ENCODE measurements around the gene MCRIP2.

MCRIP2 gene

DNA sequence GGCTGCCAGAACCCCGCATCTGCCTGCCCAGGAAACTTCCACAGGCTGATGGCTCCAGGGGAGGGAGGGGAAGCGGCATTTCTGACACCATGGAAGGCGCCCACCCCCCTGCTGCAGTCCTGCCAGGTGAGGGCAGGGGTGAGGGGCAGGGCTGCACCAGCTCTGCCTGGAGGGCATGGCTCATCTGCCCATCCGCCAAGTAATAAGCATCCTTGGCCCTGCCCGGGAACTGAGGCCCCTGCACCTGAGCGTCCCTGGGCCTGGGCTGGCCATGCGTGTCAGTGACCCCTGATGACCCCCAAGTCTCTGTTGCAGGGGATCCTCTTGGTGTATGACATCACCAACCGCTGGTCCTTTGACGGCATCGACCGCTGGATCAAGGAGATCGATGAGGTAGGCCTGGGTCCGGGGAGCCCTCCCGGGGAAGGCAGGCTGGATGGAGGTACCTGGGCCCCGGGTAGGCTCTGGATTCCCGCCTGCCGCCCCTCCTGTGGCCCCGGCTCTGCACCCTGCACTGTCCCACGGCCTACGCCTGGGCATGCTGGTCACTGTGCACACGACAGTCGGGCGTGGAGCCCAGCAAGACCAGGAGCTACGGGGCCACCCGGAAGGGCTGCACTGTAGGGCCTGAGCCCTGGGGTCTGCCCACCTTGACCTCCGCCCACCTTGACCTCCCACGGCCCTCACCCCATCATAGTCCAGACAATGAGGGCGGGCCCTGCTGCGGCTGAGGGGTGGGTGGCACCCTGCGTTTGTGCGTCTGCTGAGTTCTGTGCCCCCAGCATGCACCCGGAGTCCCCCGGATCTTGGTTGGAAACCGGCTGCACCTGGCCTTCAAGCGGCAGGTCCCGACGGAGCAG, 16.3 kb upstream of the MCRIP2 start:
- no peak for ATAC-seq (ENCODE audit: low read depth)
- Mint-ChIP-seq H3K36me3 (peaks cover 5% of the 10 kb centered on the region), H3K4me3 (no peak overlapping the region), H3K9me3 (no peaks in the 10 kb centered on the region), H3K4me1 (peaks cover 3% of the 10 kb centered on the region), H3K27me3 (no peaks in the 10 kb centered on the region), H3K27ac (no peak overlapping the region)
- DNase-seq (ENCODE audit: low spot score in 2 of 2), result no peak

DNA sequence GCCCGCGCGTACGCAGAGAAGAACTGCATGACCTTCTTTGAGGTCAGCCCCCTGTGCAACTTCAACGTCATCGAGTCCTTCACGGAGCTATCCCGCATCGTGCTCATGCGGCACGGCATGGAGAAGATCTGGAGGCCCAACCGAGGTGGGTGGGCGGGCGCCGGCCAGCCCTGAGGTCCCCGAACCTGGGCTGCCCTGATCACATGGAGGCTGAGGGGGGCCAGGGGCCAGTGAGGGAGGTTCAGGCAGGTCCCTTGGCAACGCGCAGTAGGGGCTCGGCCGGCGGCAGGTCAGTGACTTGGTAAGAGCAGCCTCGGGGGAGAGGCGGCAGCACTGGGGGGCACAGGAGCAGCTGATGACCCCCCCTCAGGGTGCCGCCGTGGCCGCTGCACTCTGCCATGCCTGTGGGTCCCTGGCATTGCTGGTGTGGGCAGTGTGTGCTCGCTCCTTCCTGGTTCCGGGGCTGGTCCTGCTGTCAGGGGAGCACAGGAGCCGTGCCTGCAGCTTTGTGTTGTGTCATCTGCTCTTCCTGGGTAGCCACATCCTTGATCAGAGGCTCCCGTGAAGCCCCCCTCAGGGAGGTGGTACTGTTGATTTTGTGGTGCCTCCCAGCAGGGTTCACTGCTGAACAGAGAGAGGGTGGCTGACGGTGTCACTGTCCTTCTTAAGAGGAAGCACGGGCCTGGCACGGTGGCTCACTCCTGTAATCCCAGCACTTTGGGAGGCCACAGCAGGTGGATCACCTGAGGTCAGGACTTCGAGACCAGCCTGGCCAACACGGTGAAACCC, 15.5 kb upstream of the MCRIP2 start:
- Mint-ChIP-seq H3K9me3 (no peaks in the 10 kb centered on the region), H3K27ac (no peak overlapping the region), H3K4me1 (peaks cover 3% of the 10 kb centered on the region), H3K36me3 (peaks cover 5% of the 10 kb centered on the region), H3K27me3 (no peaks in the 10 kb centered on the region), H3K4me3 (no peak overlapping the region)
- no peak for ATAC-seq (ENCODE audit: low read depth)
- no peak for DNase-seq (ENCODE audit: low spot score in 2 of 2)

DNA sequence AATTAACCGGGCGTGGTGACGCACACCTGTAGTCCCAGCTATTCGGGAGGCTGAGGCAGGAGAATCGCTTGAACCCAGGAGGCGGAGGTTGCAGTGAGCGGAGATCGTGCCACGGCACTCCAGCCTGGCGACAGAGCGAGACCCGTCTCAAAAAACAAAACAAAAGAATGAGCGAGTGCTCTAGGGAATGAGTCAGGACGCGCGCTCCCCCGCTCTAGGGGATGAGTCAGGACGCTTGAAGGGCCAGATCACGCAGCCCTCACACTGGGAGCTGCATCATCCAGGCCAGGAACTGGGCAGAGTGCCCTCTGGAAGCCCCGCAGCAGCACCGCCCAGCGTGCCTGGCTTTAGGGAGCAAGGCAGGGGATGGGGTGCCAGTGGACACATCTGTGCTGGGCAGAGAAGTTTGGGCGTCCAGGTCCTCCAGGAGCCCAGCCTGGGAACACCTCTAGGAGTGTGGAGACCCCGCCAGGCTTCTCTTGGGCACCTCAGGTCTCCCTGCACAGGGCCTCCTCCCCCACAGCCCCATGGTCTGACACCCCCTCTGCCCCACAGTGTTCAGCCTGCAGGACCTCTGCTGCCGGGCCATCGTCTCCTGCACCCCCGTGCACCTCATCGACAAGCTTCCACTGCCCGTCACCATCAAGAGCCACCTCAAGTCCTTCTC, 14.7 kb upstream of the MCRIP2 start:
- H3K4me3 Mint-ChIP-seq, result no peak overlapping the region

DNA sequence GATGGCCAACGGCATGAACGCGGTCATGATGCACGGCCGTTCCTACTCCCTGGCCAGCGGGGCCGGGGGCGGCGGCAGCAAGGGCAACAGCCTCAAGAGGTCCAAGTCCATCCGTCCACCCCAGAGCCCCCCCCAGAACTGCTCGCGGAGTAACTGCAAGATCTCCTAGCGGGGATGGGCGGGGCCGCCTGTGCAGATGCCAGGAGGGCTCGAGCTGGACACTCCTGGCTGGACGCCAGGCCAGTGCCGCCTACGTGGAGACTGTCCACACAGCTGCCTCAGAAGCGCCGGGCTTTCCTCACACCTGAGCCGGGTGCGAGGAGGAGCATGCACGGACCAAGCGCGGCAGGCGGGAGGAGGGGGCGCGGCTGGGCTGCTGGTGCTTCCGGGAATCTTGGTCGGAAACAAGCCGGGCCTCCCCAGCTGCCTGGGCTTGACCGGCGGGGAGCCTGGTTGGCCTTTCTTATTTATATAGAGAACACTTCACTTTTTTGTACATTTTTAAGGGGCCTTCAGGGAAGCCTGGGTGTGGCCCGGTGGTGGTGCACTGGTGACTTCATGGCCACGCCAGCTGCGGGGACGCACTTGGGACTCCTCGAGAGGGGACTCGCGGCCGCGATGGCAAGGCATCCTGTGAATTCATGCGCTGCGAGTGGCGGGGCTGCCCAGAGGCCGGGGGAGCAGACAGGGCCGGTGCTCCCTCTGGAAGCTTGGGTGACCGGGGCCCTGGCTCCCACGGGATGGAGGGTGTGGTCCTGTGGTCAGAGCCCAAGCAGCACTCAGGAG, 14.0 kb upstream of the MCRIP2 start:
- Mint-ChIP-seq H3K36me3 (peaks cover 5% of the 10 kb centered on the region), H3K4me1 (peaks cover 3% of the 10 kb centered on the region), H3K4me3 (no peak overlapping the region), H3K27me3 (peaks cover 3% of the 10 kb centered on the region), H3K9me3 (no peaks in the 10 kb centered on the region), H3K27ac (no peak overlapping the region)
- ATAC-seq (ENCODE audit: low read depth), result no peak
- DNase-seq (ENCODE audit: low spot score in 2 of 2), result no peak

More for the DNA sequence above, 14.7 kb upstream of the MCRIP2 start:
- Mint-ChIP-seq H3K4me1 (peaks cover 3% of the 10 kb centered on the region), H3K9me3 (no peaks in the 10 kb centered on the region), H3K27ac (no peak overlapping the region), H3K27me3 (peaks cover 3% of the 10 kb centered on the region), H3K36me3 (peaks cover 5% of the 10 kb centered on the region)
- DNase-seq (ENCODE audit: low spot score in 2 of 2) (no peak), ATAC-seq (ENCODE audit: low read depth) (no peak)

DNA sequence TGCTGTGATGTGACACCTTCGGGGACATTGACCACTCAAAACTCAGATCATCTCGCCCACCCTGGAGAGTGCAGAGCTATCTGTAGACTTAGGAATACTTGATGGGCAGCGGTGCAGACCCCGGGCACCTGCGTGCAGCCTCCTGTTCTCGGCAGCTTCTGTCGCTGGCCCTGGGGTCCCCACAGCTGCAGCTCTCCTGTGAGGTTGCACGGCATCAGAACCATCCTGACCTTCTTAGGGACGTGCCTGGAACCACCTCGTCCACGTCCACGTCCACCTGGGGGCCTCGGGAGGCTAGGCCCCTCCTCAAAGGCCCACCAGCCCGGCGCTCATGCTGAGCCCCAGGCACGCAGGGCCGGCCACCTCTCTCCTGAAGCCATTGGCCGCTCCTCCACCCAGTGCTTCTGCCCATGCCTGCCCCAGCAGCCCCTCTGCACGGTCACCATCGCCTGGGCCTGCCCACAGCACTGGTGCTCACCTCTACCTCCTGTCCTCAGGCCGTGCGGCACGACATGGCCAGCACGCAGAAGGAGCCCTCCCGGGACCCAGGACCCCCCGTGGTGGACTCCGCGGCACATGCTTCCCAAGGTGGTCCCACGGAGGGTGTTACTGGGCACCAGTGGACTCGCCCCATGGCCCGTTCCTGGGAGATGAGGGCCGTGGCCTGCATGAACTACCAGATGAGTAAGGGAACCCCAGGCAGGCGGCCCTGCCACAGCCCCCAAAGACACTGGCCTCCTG, 13.1 kb upstream of the MCRIP2 start:
- no peak for ATAC-seq (ENCODE audit: low read depth)
- peaks cover 5% of the 10 kb centered on the region for H3K36me3 Mint-ChIP-seq

DNA sequence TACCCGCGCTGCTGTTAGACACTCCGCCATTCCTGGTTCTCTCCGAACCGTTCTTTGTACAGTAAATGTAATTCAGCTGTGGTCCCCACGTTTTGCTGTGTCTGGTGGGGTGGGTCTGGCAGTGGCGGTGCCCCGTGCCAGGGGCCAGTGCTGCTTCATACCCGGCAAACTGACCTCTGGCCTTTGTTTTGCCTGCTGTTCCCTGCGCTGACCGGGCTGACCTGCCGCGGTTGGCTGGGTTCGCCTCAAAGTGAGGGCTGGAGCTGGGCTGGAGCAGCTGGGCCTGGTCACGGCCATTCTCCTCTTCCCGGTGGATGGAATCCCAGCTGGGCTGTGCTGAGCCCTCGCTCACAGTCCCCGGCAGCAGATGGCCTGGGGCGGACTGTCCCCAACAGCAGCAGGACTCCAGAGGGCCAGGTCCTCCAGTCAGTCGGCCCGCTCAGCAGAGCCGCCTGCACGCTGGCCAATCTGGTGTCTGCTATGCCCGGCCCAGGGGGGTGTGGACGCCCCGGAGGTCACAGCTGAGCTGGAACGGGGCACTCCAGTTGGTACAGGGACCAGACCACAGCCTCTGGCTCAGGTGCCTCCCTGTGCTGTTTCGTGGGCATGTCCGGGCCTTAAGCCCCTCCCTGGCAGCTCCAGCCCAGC, 12.3 kb upstream of the MCRIP2 start:
- ATAC-seq (ENCODE audit: low read depth) (no peak), DNase-seq (ENCODE audit: low spot score in 2 of 2) (no peak)
- H3K4me1 Mint-ChIP-seq, result peaks cover 3% of the 10 kb centered on the region
- H3K4me3 Mint-ChIP-seq, result no peak overlapping the region
- H3K36me3 Mint-ChIP-seq, result peaks cover 5% of the 10 kb centered on the region
- peaks cover 3% of the 10 kb centered on the region for H3K27me3 Mint-ChIP-seq
- H3K27ac Mint-ChIP-seq, result no peak overlapping the region
- H3K9me3 Mint-ChIP-seq, result no peaks in the 10 kb centered on the region

More for the DNA sequence above, 13.1 kb upstream of the MCRIP2 start:
- H3K27me3 Mint-ChIP-seq, result peaks cover 3% of the 10 kb centered on the region
- H3K9me3 Mint-ChIP-seq, result no peaks in the 10 kb centered on the region
- peaks cover 3% of the 10 kb centered on the region for H3K4me1 Mint-ChIP-seq
- H3K4me3 Mint-ChIP-seq, result no peak overlapping the region
- no peak for DNase-seq (ENCODE audit: low spot score in 2 of 2)
- no peak overlapping the region for H3K27ac Mint-ChIP-seq

DNA sequence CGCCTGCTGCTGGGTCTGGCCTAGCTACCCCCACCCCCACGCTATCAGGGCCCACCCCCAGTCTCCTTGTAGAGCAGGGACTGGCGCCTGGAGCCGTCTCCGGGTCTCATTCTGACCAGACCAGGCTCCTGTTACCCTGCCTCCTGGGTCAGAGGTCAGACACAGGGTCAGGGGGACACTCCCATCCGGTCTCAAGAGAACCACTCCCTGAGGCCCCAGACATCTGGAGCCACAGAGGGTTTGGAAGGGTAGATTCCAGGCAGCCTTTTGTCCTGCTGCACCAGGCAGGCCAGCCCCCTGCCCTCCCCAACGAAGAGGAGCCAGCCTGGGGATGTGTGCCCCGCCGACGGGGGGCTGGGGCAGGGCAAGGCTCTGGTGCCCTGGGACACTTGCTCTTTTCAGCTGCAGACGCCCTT, 11.8 kb upstream of the MCRIP2 start:
- peaks cover 3% of the 10 kb centered on the region for H3K27me3 Mint-ChIP-seq
- DNase-seq (ENCODE audit: low spot score in 2 of 2) (no peak), ATAC-seq (ENCODE audit: low read depth) (no peak)
- H3K9me3 Mint-ChIP-seq, result no peaks in the 10 kb centered on the region
- peaks cover 5% of the 10 kb centered on the region for H3K36me3 Mint-ChIP-seq
- peaks cover 4% of the 10 kb centered on the region for H3K4me1 Mint-ChIP-seq
- no peak overlapping the region for H3K4me3 Mint-ChIP-seq
- H3K27ac Mint-ChIP-seq, result no peak overlapping the region

DNA sequence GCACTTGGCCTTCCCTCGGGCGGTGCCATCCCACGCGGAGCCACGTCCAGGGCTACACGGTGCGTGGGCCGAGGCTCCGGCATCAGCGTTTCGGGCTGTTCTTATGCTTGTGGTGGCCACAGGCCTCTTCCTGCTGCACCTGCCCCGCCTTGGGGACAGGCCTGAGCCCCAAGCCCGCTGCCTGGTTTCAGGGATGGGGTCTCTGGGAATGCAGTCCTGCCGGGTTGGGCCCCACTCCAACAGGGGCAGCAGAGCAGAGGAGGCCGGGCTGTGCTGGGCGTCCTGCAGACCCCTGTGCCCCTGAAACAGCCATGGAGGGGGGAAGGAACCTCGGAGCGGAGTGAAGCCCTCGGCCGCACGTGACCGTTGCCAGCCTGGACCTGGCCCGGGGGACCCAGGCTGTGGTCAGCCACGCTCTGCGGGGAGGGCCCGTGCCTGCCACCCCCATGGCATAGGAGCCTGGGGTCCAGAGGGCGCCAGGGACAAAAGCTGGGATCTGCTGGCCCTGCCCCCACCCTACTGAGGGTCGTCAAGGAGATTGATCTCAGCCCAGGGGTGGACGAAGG, 11.3 kb upstream of the MCRIP2 start:
- no peak for ATAC-seq (ENCODE audit: low read depth)
- H3K36me3 Mint-ChIP-seq, result peaks cover 5% of the 10 kb centered on the region
- DNase-seq (ENCODE audit: low spot score in 2 of 2), result no peak
- peaks cover 3% of the 10 kb centered on the region for H3K27me3 Mint-ChIP-seq
- H3K4me3 Mint-ChIP-seq, result no peak overlapping the region
- no peaks in the 10 kb centered on the region for H3K9me3 Mint-ChIP-seq
- H3K4me1 Mint-ChIP-seq, result peaks cover 5% of the 10 kb centered on the region
- no peak overlapping the region for H3K27ac Mint-ChIP-seq

DNA sequence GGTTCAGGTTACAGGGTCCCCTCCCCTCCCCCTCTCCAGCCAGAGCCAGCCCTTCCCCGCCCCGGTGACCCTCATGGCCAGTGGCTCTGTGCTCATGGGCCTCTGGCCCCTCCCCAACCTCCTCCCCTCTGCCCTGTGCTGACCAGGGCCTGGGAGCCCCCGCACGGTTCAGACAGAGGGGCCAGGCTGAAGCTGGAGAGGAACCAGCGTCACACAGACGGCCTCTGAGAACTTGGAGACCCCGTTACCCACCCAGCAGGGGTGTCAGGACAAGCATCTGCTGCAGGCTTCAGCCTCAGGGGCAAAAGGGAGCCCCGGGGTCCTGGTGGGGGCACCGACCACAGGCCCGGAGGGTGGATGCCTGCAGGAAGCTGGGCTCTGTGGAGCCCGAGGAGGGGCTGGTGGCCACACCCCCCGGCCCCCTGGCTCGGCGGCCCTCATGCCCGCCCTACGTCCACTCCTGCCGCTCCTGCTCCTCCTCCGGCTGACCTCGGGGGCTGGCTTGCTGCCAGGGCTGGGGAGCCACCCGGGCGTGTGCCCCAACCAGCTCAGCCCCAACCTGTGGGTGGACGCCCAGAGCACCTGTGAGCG, 10.7 kb upstream of the MCRIP2 start, which contains the start of gene WFIKKN1:
Gene WFIKKN1, plus strand, starts transcription at position 171 of the 591 bp plus-strand sequence. Its CDS starts 269 bp downstream, at position 440.
- Mint-ChIP-seq H3K27me3 (peaks cover 3% of the 10 kb centered on the region), H3K4me3 (no peak within 1 kb of the TSS), H3K27ac (no peak within 1 kb of the TSS), H3K4me1 (peaks cover 5% of the 10 kb centered on the region), H3K36me3 (peaks cover 5% of the 10 kb centered on the region), H3K9me3 (no peaks in the 10 kb centered on the region)
- DNase-seq (ENCODE audit: low spot score in 2 of 2) (no peak), ATAC-seq (ENCODE audit: low read depth) (no peak)

DNA sequence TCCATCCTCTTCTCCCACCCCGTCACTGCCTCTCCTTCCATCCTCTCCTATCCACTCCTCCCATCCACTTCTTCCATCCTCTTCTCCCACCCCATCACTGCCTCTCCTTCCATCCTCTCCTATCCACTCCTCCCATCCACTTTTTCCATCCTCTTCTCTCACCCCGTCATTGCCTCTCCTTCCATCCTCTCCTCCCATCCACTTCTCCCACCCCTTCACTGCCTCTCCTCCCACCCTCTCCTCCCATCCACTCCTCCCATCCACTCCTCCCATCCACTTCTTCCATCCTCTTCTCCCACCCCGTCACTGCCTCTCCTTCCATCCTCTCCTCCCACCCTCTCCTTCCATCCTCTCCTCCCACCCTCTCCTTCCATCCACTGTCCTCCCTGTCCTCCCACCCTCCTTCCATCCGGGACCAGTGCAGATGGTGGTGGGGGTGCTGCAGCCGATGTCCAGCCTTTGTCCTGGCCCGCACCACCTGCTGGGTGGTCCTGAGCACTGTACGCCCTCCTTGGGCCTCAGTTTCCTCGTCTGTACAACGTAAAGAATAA, 9.7 kb upstream of the MCRIP2 start:
- Mint-ChIP-seq H3K36me3 (no peaks in the 10 kb centered on the region), H3K27me3 (peaks cover 3% of the 10 kb centered on the region), H3K27ac (no peak overlapping the region), H3K4me1 (peaks cover 7% of the 10 kb centered on the region), H3K9me3 (no peaks in the 10 kb centered on the region), H3K4me3 (no peak overlapping the region)
- DNase-seq (ENCODE audit: low spot score in 2 of 2) (no peak), ATAC-seq (ENCODE audit: low read depth) (no peak)

DNA sequence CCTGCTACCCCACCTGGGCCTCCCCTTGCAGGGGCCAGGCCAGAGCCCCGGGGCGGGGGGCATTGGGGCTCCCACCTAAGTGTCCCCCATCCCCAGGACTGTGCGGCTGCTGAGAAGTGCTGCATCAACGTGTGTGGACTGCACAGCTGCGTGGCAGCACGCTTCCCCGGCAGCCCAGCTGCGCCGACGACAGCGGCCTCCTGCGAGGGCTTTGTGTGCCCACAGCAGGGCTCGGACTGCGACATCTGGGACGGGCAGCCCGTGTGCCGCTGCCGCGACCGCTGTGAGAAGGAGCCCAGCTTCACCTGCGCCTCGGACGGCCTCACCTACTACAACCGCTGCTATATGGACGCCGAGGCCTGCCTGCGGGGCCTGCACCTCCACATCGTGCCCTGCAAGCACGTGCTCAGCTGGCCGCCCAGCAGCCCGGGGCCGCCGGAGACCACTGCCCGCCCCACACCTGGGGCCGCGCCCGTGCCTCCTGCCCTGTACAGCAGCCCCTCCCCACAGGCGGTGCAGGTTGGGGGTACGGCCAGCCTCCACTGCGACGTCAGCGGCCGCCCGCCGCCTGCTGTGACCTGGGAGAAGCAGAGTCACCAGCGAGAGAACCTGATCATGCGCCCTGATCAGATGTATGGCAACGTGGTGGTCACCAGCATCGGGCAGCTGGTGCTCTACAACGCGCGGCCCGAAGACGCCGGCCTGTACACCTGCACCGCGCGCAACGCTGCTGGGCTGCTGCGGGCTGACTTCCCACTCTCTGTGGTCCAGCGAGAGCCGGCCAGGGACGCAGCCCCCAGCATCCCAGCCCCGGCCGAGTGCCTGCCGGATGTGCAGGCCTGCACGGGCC, 8.9 kb upstream of the MCRIP2 start:
- ATAC-seq (ENCODE audit: low read depth) (no peak), DNase-seq (ENCODE audit: low spot score in 2 of 2) (no peak)
- H3K27me3 Mint-ChIP-seq, result peaks cover 3% of the 10 kb centered on the region
- peaks cover 7% of the 10 kb centered on the region for H3K4me1 Mint-ChIP-seq
- H3K27ac Mint-ChIP-seq, result no peak overlapping the region
- no peaks in the 10 kb centered on the region for H3K9me3 Mint-ChIP-seq
- no peaks in the 10 kb centered on the region for H3K36me3 Mint-ChIP-seq
- no peak overlapping the region for H3K4me3 Mint-ChIP-seq

Measured in memory B cell (primary cell).